Keratinocyte (primary cell): Measurements from ENCODE around the gene BFSP2. TPM values are rescaled to one million over a fixed set of nuclear protein-coding genes. Genes with fewer than 3 reads are reported as not detected.

ENCODE experiments used
- DNase-seq: peaks from one replicate; pipeline ENCODE4 v3.0.0-alpha.2; 2011; ENCODE audit warnings: low read depth, missing footprints, low spot score
- FAIRE-seq: peaks from 2 replicates; lab custom pipeline; 2011; peaks lifted over from hg19 to GRCh38; lab: Jason Lieb, UNC
- H2AFZ ChIP-seq: 2 replicates; pipeline ENCODE4 v1.6.0; 2012; ENCODE audit warnings: low read length, control low read depth, inconsistent platforms; ENCODE audit not compliant: control insufficient read depth
- H3K27ac ChIP-seq: 2 replicates; pipeline ENCODE4 v1.5.1; 2011; ENCODE audit warnings: low read length; ENCODE audit not compliant: control insufficient read depth, insufficient read depth
- H3K27me3 ChIP-seq: 3 replicates; pipeline ENCODE4 v1.6.0; 2011; ENCODE audit warnings: low read length; ENCODE audit not compliant: control insufficient read depth, insufficient read depth; ENCODE audit errors: extremely low read depth
- H3K36me3 ChIP-seq, 2 experiments: 2 replicates in 1 of 2; 3 replicates in 1 of 2; pipeline ENCODE4 v1.5.1; 2011; ENCODE audit warnings: low read length in 2 of 2, mild to moderate bottlenecking in 1 of 2; ENCODE audit not compliant: control insufficient read depth in 2 of 2, insufficient read depth in 2 of 2; ENCODE audit errors: extremely low read depth in 1 of 2
- H3K4me1 ChIP-seq: 3 replicates; pipeline ENCODE4 v1.5.1; 2011; ENCODE audit warnings: low read length; ENCODE audit not compliant: control insufficient read depth, insufficient read depth; ENCODE audit errors: extremely low read depth
- H3K4me2 ChIP-seq: 3 replicates; pipeline ENCODE4 v1.6.0; 2011; ENCODE audit warnings: low read depth, low read length; ENCODE audit not compliant: control insufficient read depth, insufficient read depth; ENCODE audit errors: extremely low read depth
- H3K4me3 ChIP-seq, 3 experiments: fragments of 200-600 bp in 1 of 3; sonication (generic) in 1 of 3; 2 replicates in 2 of 3; 3 replicates in 1 of 3; pipeline ENCODE4 v1.5.1; 2011 to 2016; ENCODE audit warnings: low read length in 3 of 3, mild to moderate bottlenecking in 3 of 3, control low read depth in 2 of 3, inconsistent platforms in 1 of 3, low read depth in 1 of 3, mixed read lengths in 1 of 3, mixed run types in 1 of 3, moderate library complexity in 1 of 3; ENCODE audit not compliant: control insufficient read depth in 2 of 3, insufficient read depth in 2 of 3; ENCODE audit errors: extremely low read depth in 1 of 3
- H3K79me2 ChIP-seq: 2 replicates; pipeline ENCODE4 v1.6.0; 2012; ENCODE audit warnings: low read length; ENCODE audit not compliant: control insufficient read depth, insufficient read depth
- H3K9ac ChIP-seq: 3 replicates; pipeline ENCODE4 v1.6.0; 2011; ENCODE audit warnings: low read length; ENCODE audit not compliant: control insufficient read depth, insufficient read depth; ENCODE audit errors: extremely low read depth
- H3K9me1 ChIP-seq: 3 replicates; pipeline ENCODE4 v1.6.0; 2011; ENCODE audit warnings: low read length; ENCODE audit not compliant: control insufficient read depth, insufficient read depth; ENCODE audit errors: extremely low read depth
- H3K9me3 ChIP-seq: 2 replicates; pipeline ENCODE4 v1.5.1; 2012; ENCODE audit warnings: low read depth, low read length; ENCODE audit not compliant: control insufficient read depth
- H4K20me1 ChIP-seq: 3 replicates; pipeline ENCODE4 v1.6.0; 2011; ENCODE audit warnings: low read length; ENCODE audit not compliant: control insufficient read depth, insufficient read depth; ENCODE audit errors: extremely low read depth
- CTCF ChIP-seq, 3 experiments: IDR thresholded peaks in 1 of 3; conservative IDR thresholded peaks in 1 of 3; optimal IDR thresholded peaks in 1 of 3; 2 replicates in 2 of 3; 3 replicates in 1 of 3; pipeline versions ENCODE3 to v1.5.1; 2011; ENCODE audit warnings: low read length in 3 of 3, mild to moderate bottlenecking in 3 of 3, moderate library complexity in 2 of 3, control low read depth in 1 of 3, inconsistent platforms in 1 of 3; ENCODE audit not compliant: insufficient read depth in 2 of 3; ENCODE audit errors: extremely low read depth in 1 of 3
- EZH2 ChIP-seq: IDR thresholded peaks from one replicate; pipeline ENCODE4 v1.6.1; 2012; ENCODE audit warnings: inconsistent platforms, mild to moderate bottlenecking, low read length, moderate library complexity
- dilution Hi-C: fragments of 300-500 bp; cut with MboI; formaldehyde crosslinking; loops from one replicate; pipeline ENCODE4 v1.7.0; 2020; ENCODE audit warnings: low sequenced_read_pairs; ENCODE audit not compliant: extremely low pct_ligation_motif_present
- polyA plus RNA-seq, 5 experiments: library from polyadenylated mRNA; depleted of rRNA in 3 of 5; stranded (reverse) in 3 of 5; stranded (forward) in 1 of 5; unstranded in 1 of 5; fragments of >200 nt; gene quantifications; 1 replicate in 1 of 5; 2 replicates in 3 of 5; 3 replicates in 1 of 5; pipeline versions ENCODE4 v1.2.1 to v1.2.3, GENCODE V29; 2011 to 2012; ENCODE audit warnings: missing spikeins in 2 of 5, low read depth in 1 of 5, low replicate concordance in 1 of 5

Gene BFSP2
- polyA plus RNA-seq, 1 donor (not counting 4 experiments of a cell fraction or from before 2014, with no cell fraction given): not detected

- dilution Hi-C loops: no loop called here
- Histone ChIP-seq H3K9me1 (no peaks in the 10 kb centered on the region), H4K20me1 (no peaks in the 10 kb centered on the region), H3K4me3 (no peak overlapping the region), H2AFZ (no peak overlapping the region), H3K27me3 (peaks cover 25% of the 10 kb centered on the region), H3K79me2 (no peaks in the 10 kb centered on the region), H3K27ac (no peak overlapping the region), H3K4me1 (no peaks in the 10 kb centered on the region), H3K9me3 (no peaks in the 10 kb centered on the region), H3K9ac (no peak overlapping the region), H3K36me3 (no peaks in the 10 kb centered on the region), H3K4me2 (no peak overlapping the region)
- DNase-seq: no peak
- TF ChIP-seq CTCF (optimal IDR thresholded peaks at IDR 0.05 in 1 of 3, IDR thresholded peaks at IDR 0.05 in 1 of 3, conservative IDR thresholded peaks at IDR 0.05 in 1 of 3; ENCODE audit: extremely low read depth in 1 of 3, insufficient read depth in 2 of 3, low read length in 3 of 3): no peak
- TF ChIP-seq EZH2: no peak
- no peak for FAIRE-seq
Measured at GRCh38 chr3:133425898-133426297, 26.0 kb downstream of the BFSP2 start.

- Histone ChIP-seq H3K36me3 (no peaks in the 10 kb centered on the region), H3K27ac (no peak overlapping the region), H3K27me3 (peaks cover 25% of the 10 kb centered on the region), H2AFZ (no peak overlapping the region), H3K9me3 (no peaks in the 10 kb centered on the region), H3K9ac (no peak overlapping the region), H3K79me2 (no peaks in the 10 kb centered on the region), H3K4me3 (no peak overlapping the region), H4K20me1 (no peaks in the 10 kb centered on the region), H3K9me1 (no peaks in the 10 kb centered on the region), H3K4me1 (no peaks in the 10 kb centered on the region), H3K4me2 (no peak overlapping the region)
- no peak for TF ChIP-seq CTCF (optimal IDR thresholded peaks at IDR 0.05 in 1 of 3, IDR thresholded peaks at IDR 0.05 in 1 of 3, conservative IDR thresholded peaks at IDR 0.05 in 1 of 3; ENCODE audit: extremely low read depth in 1 of 3, insufficient read depth in 2 of 3, low read length in 3 of 3)
- no peak for TF ChIP-seq EZH2
- dilution Hi-C loops: no loop called here
- DNase-seq: no peak
- FAIRE-seq: no peak
Measured at GRCh38 chr3:133426721-133427120, 26.9 kb downstream of the BFSP2 start.
